ENCODE measurements around the gene SLC39A13. TPM values are rescaled to one million over a fixed set of nuclear protein-coding genes. Genes with fewer than 3 reads are reported as not detected.
A peak's percentile ranks its signal among the peaks of the same experiment; 100 is the strongest.

Gene SLC39A13
- total and polyA plus RNA-seq, 2 of the 13 experiments (the other 11 are each of a cell fraction or from before 2014, with no cell fraction given), result 15.3 to 30.5 TPM

GRCh38 chr11:47407746-47408590, at the start of gene SLC39A13 (continued):
- TF ChIP-seq, protein P1, sequence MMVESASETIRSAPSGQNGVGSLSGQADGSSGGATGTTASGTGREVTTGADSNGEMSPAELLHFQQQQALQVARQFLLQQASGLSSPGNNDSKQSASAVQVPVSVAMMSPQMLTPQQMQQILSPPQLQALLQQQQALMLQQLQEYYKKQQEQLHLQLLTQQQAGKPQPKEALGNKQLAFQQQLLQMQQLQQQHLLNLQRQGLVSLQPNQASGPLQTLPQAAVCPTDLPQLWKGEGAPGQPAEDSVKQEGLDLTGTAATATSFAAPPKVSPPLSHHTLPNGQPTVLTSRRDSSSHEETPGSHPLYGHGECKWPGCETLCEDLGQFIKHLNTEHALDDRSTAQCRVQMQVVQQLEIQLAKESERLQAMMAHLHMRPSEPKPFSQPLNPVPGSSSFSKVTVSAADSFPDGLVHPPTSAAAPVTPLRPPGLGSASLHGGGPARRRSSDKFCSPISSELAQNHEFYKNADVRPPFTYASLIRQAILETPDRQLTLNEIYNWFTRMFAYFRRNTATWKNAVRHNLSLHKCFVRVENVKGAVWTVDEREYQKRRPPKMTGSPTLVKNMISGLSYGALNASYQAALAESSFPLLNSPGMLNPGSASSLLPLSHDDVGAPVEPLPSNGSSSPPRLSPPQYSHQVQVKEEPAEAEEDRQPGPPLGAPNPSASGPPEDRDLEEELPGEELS (CRISPR knock-in tag; IDR thresholded peaks at IDR 0.05), result peak; percentile 46
- TF ChIP-seq ZNF331 (CRISPR knock-in tag; IDR thresholded peaks at IDR 0.05) (peak; percentile 79), SP4 (CRISPR knock-in tag; IDR thresholded peaks at IDR 0.05) (peak; percentile 90), AKAP8 (CRISPR knock-in tag; IDR thresholded peaks at IDR 0.05) (peak; percentile 78; the same call in 1 of the 2 replicates), BCL6 (CRISPR knock-in tag; IDR thresholded peaks at IDR 0.05) (peak; percentile 39; the same call in 1 of the 2 replicates), HOXA5 (CRISPR knock-in tag; IDR thresholded peaks at IDR 0.05) (peak; percentile 80; the same call in 1 of the 2 replicates), TCF7 (IDR thresholded peaks at IDR 0.05; ENCODE audit: low read depth) (no peak), ZNF282 (IDR thresholded peaks at IDR 0.05; ENCODE audit: partially characterized antibody) (no peak), ZSCAN9 (CRISPR knock-in tag; IDR thresholded peaks at IDR 0.05; ENCODE audit: borderline replicate concordance) (no peak; the same call in 1 of the 2 replicates), ZNF441 (CRISPR knock-in tag; IDR thresholded peaks at IDR 0.05; ENCODE audit: borderline replicate concordance) (no peak; the same call in 1 of the 2 replicates), SIN3A (IDR thresholded peaks at IDR 0.05; ENCODE audit: borderline replicate concordance, low read depth, low read length) (peak; percentile 76; the same call in 1 of the 2 replicates), TFE3 (CRISPR knock-in tag; IDR thresholded peaks at IDR 0.05) (no peak; the same call in 1 of the 2 replicates), SP2 (CRISPR knock-in tag; IDR thresholded peaks at IDR 0.05) (peak; percentile 65), CERS6 (CRISPR knock-in tag; IDR thresholded peaks at IDR 0.05) (no peak), MYPOP (CRISPR knock-in tag; IDR thresholded peaks at IDR 0.05) (peak; percentile 27; the same call in 1 of the 2 replicates), ZNF556 (CRISPR knock-in tag; IDR thresholded peaks at IDR 0.05; ENCODE audit: borderline replicate concordance) (peak; percentile 97), RXRB (CRISPR knock-in tag; IDR thresholded peaks at IDR 0.05; ENCODE audit: borderline replicate concordance) (peak; percentile 57)
- TF ChIP-seq, protein P2, sequence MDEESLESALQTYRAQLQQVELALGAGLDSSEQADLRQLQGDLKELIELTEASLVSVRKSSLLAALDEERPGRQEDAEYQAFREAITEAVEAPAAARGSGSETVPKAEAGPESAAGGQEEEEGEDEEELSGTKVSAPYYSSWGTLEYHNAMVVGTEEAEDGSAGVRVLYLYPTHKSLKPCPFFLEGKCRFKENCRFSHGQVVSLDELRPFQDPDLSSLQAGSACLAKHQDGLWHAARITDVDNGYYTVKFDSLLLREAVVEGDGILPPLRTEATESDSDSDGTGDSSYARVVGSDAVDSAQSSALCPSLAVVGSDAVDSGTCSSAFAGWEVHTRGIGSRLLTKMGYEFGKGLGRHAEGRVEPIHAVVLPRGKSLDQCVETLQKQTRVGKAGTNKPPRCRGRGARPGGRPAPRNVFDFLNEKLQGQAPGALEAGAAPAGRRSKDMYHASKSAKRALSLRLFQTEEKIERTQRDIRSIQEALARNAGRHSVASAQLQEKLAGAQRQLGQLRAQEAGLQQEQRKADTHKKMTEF (CRISPR knock-in tag; IDR thresholded peaks at IDR 0.05), result peak; percentile 88
- TF ChIP-seq, protein P3, sequence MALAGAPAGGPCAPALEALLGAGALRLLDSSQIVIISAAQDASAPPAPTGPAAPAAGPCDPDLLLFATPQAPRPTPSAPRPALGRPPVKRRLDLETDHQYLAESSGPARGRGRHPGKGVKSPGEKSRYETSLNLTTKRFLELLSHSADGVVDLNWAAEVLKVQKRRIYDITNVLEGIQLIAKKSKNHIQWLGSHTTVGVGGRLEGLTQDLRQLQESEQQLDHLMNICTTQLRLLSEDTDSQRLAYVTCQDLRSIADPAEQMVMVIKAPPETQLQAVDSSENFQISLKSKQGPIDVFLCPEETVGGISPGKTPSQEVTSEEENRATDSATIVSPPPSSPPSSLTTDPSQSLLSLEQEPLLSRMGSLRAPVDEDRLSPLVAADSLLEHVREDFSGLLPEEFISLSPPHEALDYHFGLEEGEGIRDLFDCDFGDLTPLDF (CRISPR knock-in tag; IDR thresholded peaks at IDR 0.05), result 0 out of 2 replicates have a peak, but pooled peaks have one; percentile 34
- TF ChIP-seq, protein P4, sequence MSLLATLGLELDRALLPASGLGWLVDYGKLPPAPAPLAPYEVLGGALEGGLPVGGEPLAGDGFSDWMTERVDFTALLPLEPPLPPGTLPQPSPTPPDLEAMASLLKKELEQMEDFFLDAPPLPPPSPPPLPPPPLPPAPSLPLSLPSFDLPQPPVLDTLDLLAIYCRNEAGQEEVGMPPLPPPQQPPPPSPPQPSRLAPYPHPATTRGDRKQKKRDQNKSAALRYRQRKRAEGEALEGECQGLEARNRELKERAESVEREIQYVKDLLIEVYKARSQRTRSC (CRISPR knock-in tag; IDR thresholded peaks at IDR 0.05; ENCODE audit: low read depth), result no peak
